GM18951 (cell line): ENCODE data around the gene GALNT9.

Experiments
- POLR2A ChIP-seq: IDR thresholded peaks from 4 replicates; pipeline ENCODE4 v1.6.1; 2011; ENCODE audit warnings: mild to moderate bottlenecking; ENCODE audit not compliant: insufficient read length, insufficient read depth; ENCODE audit errors: extremely low read depth
- in situ Hi-C: fragments of 300-500 bp; cut with MboI; formaldehyde crosslinking; loops from one replicate; pipeline ENCODE4 v1.12.0; 2022; ENCODE audit warnings: low sequenced_read_pairs, mixed read lengths, inconsistent platforms; ENCODE audit not compliant: unreplicated experiment

Gene GALNT9

GRCh38 chr12:132182711-132183365, 146.6 kb downstream of the GALNT9 start:
- TF ChIP-seq POLR2A: no peak
- in situ Hi-C loops: no loop called here

GRCh38 chr12:132182206-132182710, 147.1 kb downstream of the GALNT9 start:
- in situ Hi-C loops: no loop called here
- no peak for TF ChIP-seq POLR2A

GRCh38 chr12:132181570-132182200, 147.7 kb downstream of the GALNT9 start:
- no peak for TF ChIP-seq POLR2A
- in situ Hi-C loops: no loop called here

- TF ChIP-seq POLR2A: no peak
- in situ Hi-C loops: no loop called here
These were observed 148.5 kb downstream of the GALNT9 start for GRCh38 chr12:132180648-132181546.

- TF ChIP-seq POLR2A: no peak
- in situ Hi-C loops: no loop called here
These were observed 149.7 kb downstream of the GALNT9 start for GRCh38 chr12:132179431-132180362.

GRCh38 chr12:132178801-132179401, 150.5 kb downstream of the GALNT9 start:
- in situ Hi-C loops: no loop called here
- TF ChIP-seq POLR2A: no peak

GRCh38 chr12:132178316-132178715, 151.1 kb downstream of the GALNT9 start:
- in situ Hi-C loops: no loop called here
- TF ChIP-seq POLR2A: no peak

GRCh38 chr12:132176920-132177551, 152.4 kb downstream of the GALNT9 start:
- no peak for TF ChIP-seq POLR2A
- in situ Hi-C loops: no loop called here

GRCh38 chr12:132176385-132176919, 152.9 kb downstream of the GALNT9 start:
- no peak for TF ChIP-seq POLR2A
- in situ Hi-C loops: no loop called here

- in situ Hi-C loops: no loop called here
- TF ChIP-seq POLR2A: no peak
These were observed 153.6 kb downstream of the GALNT9 start for GRCh38 chr12:132175496-132176384.
